Measurements from ENCODE around the gene RBSN. TPM values are rescaled to one million over a fixed set of nuclear protein-coding genes. Genes with fewer than 3 reads are reported as not detected.

Gene RBSN
- total RNA-seq, 1 donor from 2014 or later, result 25.7 TPM

DNA sequence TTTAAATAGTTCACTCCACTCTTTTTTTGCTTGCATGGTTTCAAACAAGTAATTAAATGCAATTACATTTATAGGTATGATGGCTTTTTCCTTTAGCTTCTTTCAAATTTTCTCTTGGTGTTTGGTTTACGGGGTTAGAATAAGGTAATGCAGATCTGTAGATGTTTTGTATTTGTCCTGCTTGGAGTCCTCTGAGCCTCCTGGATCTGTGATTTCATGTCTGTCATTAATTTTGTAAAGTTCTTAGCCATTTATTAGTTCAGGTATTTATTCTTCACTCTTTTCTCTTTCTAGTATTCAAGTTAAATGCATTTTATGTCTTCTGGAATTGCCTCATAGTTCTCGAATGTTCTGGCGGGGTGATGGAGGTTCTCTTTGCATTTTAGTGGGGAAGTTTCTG lies 32.5 kb downstream of the RBSN start:
- H3K9me3 Mint-ChIP-seq (ENCODE audit: unreplicated experiment), result no peaks in the 10 kb centered on the region

GRCh38 chr3:15065550-15066007 lies 33.4 kb downstream of the RBSN start:
- Mint-ChIP-seq H3K4me3 (ENCODE audit: unreplicated experiment) (peak overlapping the region; percentile 95), H3K9me3 (ENCODE audit: unreplicated experiment) (no peaks in the 10 kb centered on the region), H3K4me1 (ENCODE audit: unreplicated experiment) (peaks cover 22% of the 10 kb centered on the region), H3K27me3 (ENCODE audit: unreplicated experiment) (peaks cover 14% of the 10 kb centered on the region), H3K36me3 (ENCODE audit: low read depth, unreplicated experiment) (peaks cover 17% of the 10 kb centered on the region), H3K27ac (ENCODE audit: unreplicated experiment) (peak overlapping the region; percentile 75)
- no peak for DNase-seq (ENCODE audit: low spot score)
- no peak for TF ChIP-seq CTCF (IDR thresholded peaks at IDR 0.05; ENCODE audit: unreplicated experiment)

More for the DNA sequence above, 32.5 kb downstream of the RBSN start:
- Mint-ChIP-seq H3K4me1 (ENCODE audit: unreplicated experiment) (peaks cover 22% of the 10 kb centered on the region), H3K36me3 (ENCODE audit: low read depth, unreplicated experiment) (peaks cover 15% of the 10 kb centered on the region), H3K27ac (ENCODE audit: unreplicated experiment) (no peak overlapping the region), H3K27me3 (ENCODE audit: unreplicated experiment) (peaks cover 14% of the 10 kb centered on the region), H3K4me3 (ENCODE audit: unreplicated experiment) (peak overlapping the region; percentile 24)
- TF ChIP-seq CTCF (IDR thresholded peaks at IDR 0.05; ENCODE audit: unreplicated experiment), result no peak
- DNase-seq (ENCODE audit: low spot score), result no peak

DNA sequence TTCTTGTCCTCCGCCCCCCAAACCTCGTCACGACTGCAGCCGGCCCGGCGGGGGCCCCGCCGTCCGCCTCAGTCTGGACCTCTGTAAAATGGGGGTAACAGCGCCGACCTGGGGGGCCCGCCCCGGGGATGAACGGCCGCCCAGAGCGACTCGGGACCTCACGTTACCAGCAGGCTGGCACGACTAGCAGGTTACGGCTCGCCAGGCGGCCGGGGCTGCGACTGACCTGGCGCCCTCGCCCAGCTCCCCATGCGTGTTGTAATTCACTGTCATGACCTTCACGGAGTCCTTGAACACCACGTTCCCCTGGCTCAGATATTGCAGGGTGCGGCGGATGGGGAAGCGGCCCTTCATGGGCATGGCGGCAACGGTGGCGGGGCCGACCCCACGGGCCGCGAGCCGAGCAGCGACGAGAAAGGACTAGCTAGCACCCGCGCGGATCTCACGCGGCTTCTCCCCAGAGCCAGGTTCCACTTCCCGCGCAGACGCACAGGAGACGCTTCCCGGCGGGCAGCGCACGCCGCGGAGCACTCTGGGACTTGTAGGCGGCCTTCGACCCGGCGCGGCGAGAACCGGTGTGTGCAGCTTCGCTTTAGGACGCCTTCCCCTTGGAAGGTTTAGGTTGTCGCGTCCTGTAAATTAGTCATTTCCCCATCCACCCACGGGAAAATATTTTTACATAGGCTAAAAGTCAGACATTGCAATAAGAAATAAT lies 34.0 kb downstream of the RBSN start, which contains the start of gene MRPS25:
Gene MRPS25, minus strand, starts transcription at position 481 of the 715 bp plus-strand sequence. Its CDS starts 121 bp downstream, at position 360.
- Mint-ChIP-seq H3K27ac (ENCODE audit: unreplicated experiment) (peak within 1 kb of the TSS; percentile 75), H3K27me3 (ENCODE audit: unreplicated experiment) (peaks cover 14% of the 10 kb centered on the region), H3K4me1 (ENCODE audit: unreplicated experiment) (peaks cover 22% of the 10 kb centered on the region), H3K4me3 (ENCODE audit: unreplicated experiment) (peak within 1 kb of the TSS; percentile 95), H3K9me3 (ENCODE audit: unreplicated experiment) (no peaks in the 10 kb centered on the region), H3K36me3 (ENCODE audit: low read depth, unreplicated experiment) (peaks cover 18% of the 10 kb centered on the region)
- TF ChIP-seq CTCF (IDR thresholded peaks at IDR 0.05; ENCODE audit: unreplicated experiment), result no peak
- DNase-seq (ENCODE audit: low spot score), result peak; percentile 88

GRCh38 chr3:15064299-15064834 lies 34.6 kb downstream of the RBSN start:
- H3K36me3 Mint-ChIP-seq (ENCODE audit: low read depth, unreplicated experiment), result peaks cover 21% of the 10 kb centered on the region
- peak overlapping the region; percentile 91 for H3K4me3 Mint-ChIP-seq (ENCODE audit: unreplicated experiment)
- peaks cover 15% of the 10 kb centered on the region for H3K27me3 Mint-ChIP-seq (ENCODE audit: unreplicated experiment)
- no peak for DNase-seq (ENCODE audit: low spot score)
- TF ChIP-seq CTCF (IDR thresholded peaks at IDR 0.05; ENCODE audit: unreplicated experiment), result no peak
- peaks cover 22% of the 10 kb centered on the region for H3K4me1 Mint-ChIP-seq (ENCODE audit: unreplicated experiment)
- H3K9me3 Mint-ChIP-seq (ENCODE audit: unreplicated experiment), result no peaks in the 10 kb centered on the region
- H3K27ac Mint-ChIP-seq (ENCODE audit: unreplicated experiment), result peak overlapping the region; percentile 72

All from endothelial cell (in vitro differentiated cells).